ENCODE results near the gene RFT1.

RFT1 gene

GRCh38 chr3:53130179-53131061, at the start of gene RFT1:
RFT1 (minus strand) TSS chr3:53130435; CDS start chr3:53130400, 35 bp downstream.
- peak; percentile 17 to 98 (median 91) for DNase-seq

- DNase-seq: no peak
These were observed 49.3 kb upstream of the RFT1 start for GRCh38 chr3:53179580-53179979.

- no peak for DNase-seq
These were observed 48.0 kb upstream of the RFT1 start for GRCh38 chr3:53178246-53178645.

- peak in 1 of 58 donors; percentile 42 for DNase-seq
These were observed 45.6 kb upstream of the RFT1 start for GRCh38 chr3:53175613-53176540.

GRCh38 chr3:53174346-53175250, 44.4 kb upstream of the RFT1 start:
- no peak for DNase-seq

- DNase-seq: no peak
These were observed 42.9 kb upstream of the RFT1 start for GRCh38 chr3:53173107-53173506.

GRCh38 chr3:53171827-53172505, 41.7 kb upstream of the RFT1 start:
- no peak for DNase-seq

- DNase-seq: no peak
These were observed 40.8 kb upstream of the RFT1 start for GRCh38 chr3:53171064-53171418.

- peak in 3 of 58 donors; percentile 9 to 16 (median 12) for DNase-seq
These were observed 40.3 kb upstream of the RFT1 start for GRCh38 chr3:53170325-53171063.

GRCh38 chr3:53169832-53170324, 39.6 kb upstream of the RFT1 start:
- DNase-seq: peak in 1 of 58 donors; percentile 30

- peak in 7 of 58 donors; percentile 8 to 40 (median 20) for DNase-seq
These were observed 39.0 kb upstream of the RFT1 start for GRCh38 chr3:53169045-53169831.

GRCh38 chr3:53168175-53168923, 38.1 kb upstream of the RFT1 start:
- no peak for DNase-seq

- no peak for DNase-seq
These were observed 37.4 kb upstream of the RFT1 start for GRCh38 chr3:53167418-53168174.

GRCh38 chr3:53166781-53167291, 36.6 kb upstream of the RFT1 start:
- peak in 30 of 58 donors; percentile 18 to 71 (median 38) for DNase-seq

- no peak for DNase-seq
These were observed 36.0 kb upstream of the RFT1 start for GRCh38 chr3:53166206-53166605.

- no peak for DNase-seq
These were observed 34.7 kb upstream of the RFT1 start for GRCh38 chr3:53164911-53165310.

Measured in anterior cingulate cortex (tissue), 58 donors.